GM21619 (cell line): ENCODE measurements around the gene PSMB10.

Source experiments
- ATAC-seq: cut with Tn5 transposase; IDR thresholded peaks from one replicate; pipeline ENCODE4 v1.9.1; 2021; ENCODE audit not compliant: unreplicated experiment

Gene PSMB10

GRCh38 chr16:67964477-67965131, 28.0 kb upstream of the PSMB10 start:
- ATAC-seq = no peak

GRCh38 chr16:67963662-67964321, 27.1 kb upstream of the PSMB10 start:
- ATAC-seq = no peak

GRCh38 chr16:67963292-67963661, 26.6 kb upstream of the PSMB10 start:
- ATAC-seq = no peak

GRCh38 chr16:67962135-67962534, 25.5 kb upstream of the PSMB10 start:
- ATAC-seq = no peak

- ATAC-seq = no peak
Measured at GRCh38 chr16:67961551-67961957, 24.9 kb upstream of the PSMB10 start.

GRCh38 chr16:67959536-67960329, 23.1 kb upstream of the PSMB10 start:
- no peak for ATAC-seq

GRCh38 chr16:67957622-67958021, 21.0 kb upstream of the PSMB10 start:
- no peak for ATAC-seq

- ATAC-seq = no peak
Measured at GRCh38 chr16:67954421-67955196, 18.0 kb upstream of the PSMB10 start.

GRCh38 chr16:67953641-67954375, 17.2 kb upstream of the PSMB10 start:
- no peak for ATAC-seq

GRCh38 chr16:67951485-67951884, 14.8 kb upstream of the PSMB10 start:
- ATAC-seq = no peak

GRCh38 chr16:67950335-67950843, 13.7 kb upstream of the PSMB10 start:
- no peak for ATAC-seq

GRCh38 chr16:67949645-67950044, 13.0 kb upstream of the PSMB10 start:
- no peak for ATAC-seq

GRCh38 chr16:67948015-67948414, 11.4 kb upstream of the PSMB10 start:
- ATAC-seq = no peak

- no peak for ATAC-seq
Measured at GRCh38 chr16:67946966-67947558, 10.4 kb upstream of the PSMB10 start.

GRCh38 chr16:67946128-67946569, 9.5 kb upstream of the PSMB10 start:
- ATAC-seq = no peak

GRCh38 chr16:67945392-67945933, 8.8 kb upstream of the PSMB10 start:
- no peak for ATAC-seq

- ATAC-seq = no peak
Measured at GRCh38 chr16:67944690-67945391, 8.2 kb upstream of the PSMB10 start.

GRCh38 chr16:67943619-67944504, 7.2 kb upstream of the PSMB10 start, which contains the start of gene LCAT:
Gene LCAT, minus strand, starts transcription at chr16:67944120. Its CDS starts 19 bp downstream, at chr16:67944101.
- no peak for ATAC-seq
